ENCODE results near the gene ENPP3. TPM values are rescaled to one million over a fixed set of nuclear protein-coding genes. Genes with fewer than 3 reads are reported as not detected.

The ENPP3 gene
- total and polyA plus RNA-seq, 2 of the 13 experiments (the other 11 are each of a cell fraction or from before 2014, with no cell fraction given): 40.0 to 75.4 TPM

GRCh38 chr6:131769385-131770141, 132.5 kb downstream of the ENPP3 start (continued):
- TF ChIP-seq RCOR2 (CRISPR knock-in tag; IDR thresholded peaks at IDR 0.05) (peak; percentile 96), ZUFSP (CRISPR knock-in tag; IDR thresholded peaks at IDR 0.05; ENCODE audit: borderline replicate concordance) (no peak), ZNF772 (CRISPR knock-in tag; IDR thresholded peaks at IDR 0.05) (peak; percentile 51; the same call in 1 of the 2 replicates), MYC (CRISPR knock-in tag; IDR thresholded peaks at IDR 0.05; ENCODE audit: borderline replicate concordance) (no peak), TEF (CRISPR knock-in tag; IDR thresholded peaks at IDR 0.05) (no peak), SATB2 (CRISPR knock-in tag; IDR thresholded peaks at IDR 0.05) (no peak)

- POLR2A ChIA-PET: no interaction called here
- Histone ChIP-seq H4K20me1 (ENCODE audit: insufficient read depth, low read length) (no peaks in the 10 kb centered on the region), H3K36me3 (replicated peaks in 1 of 2; ENCODE audit: control insufficient read depth in 1 of 2, insufficient read depth in 2 of 2, low read length in 2 of 2) (no peaks in the 10 kb centered on the region), H3K27me3 (ENCODE audit: control insufficient read depth in 1 of 2, insufficient read depth in 2 of 2, low read length in 2 of 2) (no peaks in the 10 kb centered on the region), H3K27ac (ENCODE audit: extremely low read length, insufficient read depth, low read length) (peak overlapping the region; percentile 80), H3K9ac (ENCODE audit: insufficient read depth, low read depth, low read length) (no peak overlapping the region), H3K79me2 (ENCODE audit: insufficient read depth, low read length) (no peaks in the 10 kb centered on the region), H3K4me2 (ENCODE audit: low read depth, low read length) (no peak overlapping the region), H3K9me3 (ENCODE audit: low read length) (no peaks in the 10 kb centered on the region), H2AFZ (ENCODE audit: low read length) (peak overlapping the region; percentile 68), H3K4me1 (ENCODE audit: insufficient read depth, low read length) (peaks cover 69% of the 10 kb centered on the region), H3K4me3 (replicated peaks in 1 of 3; ENCODE audit: insufficient read depth in 1 of 3, low read depth in 2 of 3, low read length in 3 of 3) (no peak overlapping the region)
- BruUV-seq (replicated peaks): no TSS peak
- 100% methylated on average over 1 of the region's 1 CpG for WGBS (ENCODE audit: low lambda C conversion rate)
- CTCF ChIA-PET (ENCODE audit: low intra/inter-chr PET ratio, low total read pairs): no interaction called here
- ATAC-seq (no peak), DNase-seq (ENCODE audit: low spot score) (no peak), FAIRE-seq (no peak)
- in situ Hi-C loops (cut with HindIII; ENCODE audit: extremely low pct_ligation_motif_present, low pct_unique_long_range_greater_than_20kb): no loop called here
- intact Hi-C loops (cut with micrococcal nuclease; ENCODE audit: unreplicated experiment): no loop called here
- TF ChIP-seq HMGXB4 (CRISPR knock-in tag; IDR thresholded peaks at IDR 0.05; ENCODE audit: borderline replicate concordance in 1 of 2, low read depth in 1 of 2) (no peak), ZFP37 (CRISPR knock-in tag; IDR thresholded peaks at IDR 0.05; ENCODE audit: borderline replicate concordance) (peak; percentile 81), SMYD3 (CRISPR knock-in tag; IDR thresholded peaks at IDR 0.05) (no peak), HNRNPLL (IDR thresholded peaks at IDR 0.05; ENCODE audit: low read depth, low read length, poor library complexity, severe bottlenecking) (no peak), TEAD3 (CRISPR knock-in tag; optimal IDR thresholded peaks at IDR 0.05; ENCODE audit: borderline replicate concordance) (peak; percentile 9), CREB3 (CRISPR knock-in tag; IDR thresholded peaks at IDR 0.05) (0 out of 2 replicates have a peak, but pooled peaks have one; percentile 54), ZNF589 (CRISPR knock-in tag; conservative IDR thresholded peaks at IDR 0.05) (0 out of 2 replicates have a peak, but pooled peaks have one; percentile 35), TP53 (CRISPR knock-in tag; conservative IDR thresholded peaks at IDR 0.05) (no peak)
Observed at GRCh38 chr6:131770776-131771175, 133.7 kb downstream of the ENPP3 start.
